Mesothelial cell of epicardium (in vitro differentiated cells): ENCODE data around the gene RPS6KA4. TPM values are rescaled to one million over a fixed set of nuclear protein-coding genes. Genes with fewer than 3 reads are reported as not detected.

ENCODE experiments used
- DNase-seq, 2 experiments: peaks; one replicate each; pipeline ENCODE4 v3.0.0; 2021; ENCODE audit warnings: low spot score in 2 of 2; ENCODE audit not compliant: unreplicated experiment in 2 of 2
- H3K27ac Mint-ChIP-seq: 2 replicates; pipeline ENCODE4 v1.8.0; 2021; ENCODE audit warnings: mixed read lengths
- H3K27me3 Mint-ChIP-seq: 2 replicates; pipeline ENCODE4 v1.8.0; 2021; ENCODE audit warnings: low read depth, mixed read lengths
- H3K36me3 Mint-ChIP-seq: 2 replicates; pipeline ENCODE4 v1.8.0; 2021; ENCODE audit warnings: mixed read lengths
- H3K4me1 Mint-ChIP-seq: 2 replicates; pipeline ENCODE4 v1.8.0; 2021; ENCODE audit warnings: mixed read lengths
- H3K4me3 Mint-ChIP-seq: 2 replicates; pipeline ENCODE4 v1.8.0; 2021; ENCODE audit warnings: mild to moderate bottlenecking, moderate library complexity, mixed read lengths
- H3K9me3 Mint-ChIP-seq: 2 replicates; pipeline ENCODE4 v1.8.0; 2021; ENCODE audit warnings: mixed read lengths
- total RNA-seq: library from RNA; stranded (reverse); gene quantifications from 3 replicates; pipeline ENCODE4 v1.2.1, GENCODE V29; 2021
- TF ChIP-seq, protein P1 (sequence below): fragments of 200-600 bp; sonication (generic); IDR thresholded peaks from one replicate; pipeline ENCODE4 v1.5.0; 2021; ENCODE audit warnings: antibody characterized with exemption; ENCODE audit not compliant: unreplicated experiment

Gene RPS6KA4
- total RNA-seq, 1 donor from 2014 or later = 30.1 TPM

DNA sequence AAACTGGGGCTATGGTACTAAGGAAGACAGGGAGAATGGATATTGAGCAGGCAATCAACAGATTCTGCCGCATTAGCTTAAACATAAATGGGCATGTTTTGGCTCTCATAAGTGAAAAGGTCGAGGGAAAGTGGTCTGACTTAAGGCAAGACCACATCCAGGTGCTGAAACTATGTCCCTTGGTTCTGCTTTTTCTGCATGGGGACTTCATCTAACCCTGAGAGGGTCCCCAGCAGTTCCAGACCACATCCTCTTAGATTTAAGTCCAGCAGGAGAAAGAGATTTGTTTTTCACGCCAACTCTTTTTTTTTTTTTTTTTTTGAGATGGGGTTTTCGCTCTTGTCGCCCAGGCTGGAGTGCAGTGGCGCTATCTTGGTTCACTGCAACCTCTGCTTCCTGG, 5.5 kb downstream of the RPS6KA4 start:
- Mint-ChIP-seq H3K9me3 (no peaks in the 10 kb centered on the region), H3K4me1 (peaks cover 8% of the 10 kb centered on the region), H3K27ac (no peak overlapping the region), H3K36me3 (peaks cover 42% of the 10 kb centered on the region), H3K27me3 (no peaks in the 10 kb centered on the region), H3K4me3 (no peak overlapping the region)
- DNase-seq = no peak
- TF ChIP-seq, protein P1, sequence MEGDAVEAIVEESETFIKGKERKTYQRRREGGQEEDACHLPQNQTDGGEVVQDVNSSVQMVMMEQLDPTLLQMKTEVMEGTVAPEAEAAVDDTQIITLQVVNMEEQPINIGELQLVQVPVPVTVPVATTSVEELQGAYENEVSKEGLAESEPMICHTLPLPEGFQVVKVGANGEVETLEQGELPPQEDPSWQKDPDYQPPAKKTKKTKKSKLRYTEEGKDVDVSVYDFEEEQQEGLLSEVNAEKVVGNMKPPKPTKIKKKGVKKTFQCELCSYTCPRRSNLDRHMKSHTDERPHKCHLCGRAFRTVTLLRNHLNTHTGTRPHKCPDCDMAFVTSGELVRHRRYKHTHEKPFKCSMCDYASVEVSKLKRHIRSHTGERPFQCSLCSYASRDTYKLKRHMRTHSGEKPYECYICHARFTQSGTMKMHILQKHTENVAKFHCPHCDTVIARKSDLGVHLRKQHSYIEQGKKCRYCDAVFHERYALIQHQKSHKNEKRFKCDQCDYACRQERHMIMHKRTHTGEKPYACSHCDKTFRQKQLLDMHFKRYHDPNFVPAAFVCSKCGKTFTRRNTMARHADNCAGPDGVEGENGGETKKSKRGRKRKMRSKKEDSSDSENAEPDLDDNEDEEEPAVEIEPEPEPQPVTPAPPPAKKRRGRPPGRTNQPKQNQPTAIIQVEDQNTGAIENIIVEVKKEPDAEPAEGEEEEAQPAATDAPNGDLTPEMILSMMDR = no peak

DNA sequence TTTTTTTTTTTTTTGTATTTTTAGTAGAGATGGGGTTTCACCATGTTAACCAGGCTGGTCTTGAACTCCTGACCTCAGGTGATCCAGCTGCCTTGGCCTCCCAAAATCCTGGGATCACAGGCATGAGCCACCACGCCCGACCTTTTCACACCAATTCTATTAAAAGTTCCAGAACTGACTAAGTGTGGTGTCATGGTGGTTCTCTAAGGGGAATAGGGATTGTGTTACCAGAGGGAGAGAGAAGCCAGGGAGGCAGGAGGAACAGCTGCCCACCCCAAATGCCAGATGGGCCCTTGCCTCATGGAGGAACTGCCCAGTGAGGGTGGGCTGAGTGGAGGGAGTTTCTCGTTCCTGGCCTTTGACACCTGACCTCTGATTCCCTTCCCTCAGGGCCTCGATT, 5.9 kb downstream of the RPS6KA4 start:
- Mint-ChIP-seq H3K4me3 (no peak overlapping the region), H3K9me3 (no peaks in the 10 kb centered on the region), H3K4me1 (peaks cover 3% of the 10 kb centered on the region), H3K36me3 (peaks cover 44% of the 10 kb centered on the region), H3K27ac (no peak overlapping the region), H3K27me3 (no peaks in the 10 kb centered on the region)
- no peak for DNase-seq
- TF ChIP-seq, protein P1 = no peak

DNA sequence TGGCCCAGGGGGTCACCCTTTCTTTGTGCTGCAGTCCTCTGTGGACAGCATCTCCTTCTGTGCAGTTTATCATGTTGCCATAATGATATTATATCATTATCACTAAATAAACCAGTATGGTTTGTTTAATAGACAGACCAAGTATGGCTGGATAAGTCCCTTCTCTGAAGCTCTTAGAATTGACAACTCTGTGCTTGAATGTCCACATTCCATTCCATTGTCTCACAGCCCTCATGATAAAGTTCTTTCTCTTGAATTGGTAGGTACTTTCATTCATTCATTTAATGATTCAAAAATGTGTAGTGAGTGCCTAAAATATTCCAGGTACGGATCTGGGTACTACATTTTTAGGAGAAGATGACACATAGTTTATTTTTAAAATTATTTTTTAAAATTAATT, 7.8 kb downstream of the RPS6KA4 start:
- peaks cover 47% of the 10 kb centered on the region for H3K36me3 Mint-ChIP-seq
- H3K4me3 Mint-ChIP-seq = no peak overlapping the region
- no peaks in the 10 kb centered on the region for H3K27me3 Mint-ChIP-seq
- DNase-seq = no peak
- TF ChIP-seq, protein P1 = no peak
- H3K27ac Mint-ChIP-seq = no peak overlapping the region
- H3K4me1 Mint-ChIP-seq = no peaks in the 10 kb centered on the region
- no peaks in the 10 kb centered on the region for H3K9me3 Mint-ChIP-seq

DNA sequence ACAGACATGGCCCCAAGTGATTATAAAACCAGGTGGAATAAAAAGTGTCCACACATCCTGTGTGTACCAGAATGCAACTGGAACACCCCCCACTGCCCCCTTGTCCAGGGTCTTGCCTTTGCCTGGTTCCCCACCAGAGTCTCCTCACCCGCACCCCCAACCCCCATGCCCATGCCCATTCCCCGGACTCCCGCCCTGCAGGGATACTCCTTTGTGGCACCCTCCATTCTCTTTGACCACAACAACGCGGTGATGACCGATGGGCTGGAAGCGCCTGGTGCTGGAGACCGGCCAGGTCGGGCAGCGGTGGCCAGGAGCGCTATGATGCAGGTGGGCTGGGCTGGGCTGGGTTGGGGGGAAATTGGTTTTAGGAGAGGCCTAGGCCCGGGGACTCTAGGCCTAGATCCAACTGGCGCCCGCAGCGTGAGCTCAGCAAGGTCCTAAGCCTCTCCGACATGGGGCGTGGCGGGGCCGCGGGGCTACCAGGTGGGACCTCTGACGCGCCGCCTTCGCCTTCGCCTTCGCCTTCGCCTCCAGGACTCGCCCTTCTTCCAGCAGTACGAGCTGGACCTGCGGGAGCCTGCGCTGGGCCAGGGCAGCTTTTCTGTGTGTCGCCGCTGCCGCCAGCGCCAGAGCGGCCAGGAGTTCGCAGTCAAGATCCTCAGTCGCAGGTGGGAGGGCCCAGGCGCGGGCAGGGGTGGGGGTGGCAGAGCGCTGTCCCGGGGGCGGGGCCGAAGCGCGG, 9.1 kb downstream of the RPS6KA4 start:
- H3K36me3 Mint-ChIP-seq = peaks cover 39% of the 10 kb centered on the region

DNA sequence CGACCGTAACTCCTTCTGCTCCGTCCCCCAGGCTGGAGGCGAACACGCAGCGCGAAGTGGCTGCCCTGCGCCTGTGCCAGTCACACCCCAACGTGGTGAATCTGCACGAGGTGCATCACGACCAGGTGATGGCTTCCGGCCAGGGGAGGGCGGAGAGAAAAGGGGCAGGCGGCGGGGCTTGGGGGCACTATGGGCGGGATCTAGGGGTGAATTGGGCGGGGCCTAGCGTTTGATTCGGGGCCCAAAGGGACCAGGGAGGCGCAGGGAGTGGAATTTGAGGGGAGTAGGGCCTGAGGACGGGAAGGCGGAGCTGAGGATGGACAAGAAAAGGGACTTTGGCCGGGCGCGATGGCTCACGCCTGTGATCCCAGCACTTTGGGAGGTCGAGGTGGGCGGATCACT, 9.7 kb downstream of the RPS6KA4 start:
- no peak overlapping the region for H3K27ac Mint-ChIP-seq

More for the DNA sequence above, 9.1 kb downstream of the RPS6KA4 start:
- H3K4me1 Mint-ChIP-seq = no peaks in the 10 kb centered on the region
- no peak overlapping the region for H3K4me3 Mint-ChIP-seq
- no peaks in the 10 kb centered on the region for H3K27me3 Mint-ChIP-seq
- H3K27ac Mint-ChIP-seq = no peak overlapping the region
- DNase-seq = no peak
- TF ChIP-seq, protein P1 = no peak
- H3K9me3 Mint-ChIP-seq = no peaks in the 10 kb centered on the region

More for the DNA sequence above, 9.7 kb downstream of the RPS6KA4 start:
- H3K4me3 Mint-ChIP-seq = no peak overlapping the region
- H3K9me3 Mint-ChIP-seq = no peaks in the 10 kb centered on the region
- no peak for DNase-seq
- H3K27me3 Mint-ChIP-seq = no peaks in the 10 kb centered on the region
- TF ChIP-seq, protein P1 = no peak
- H3K36me3 Mint-ChIP-seq = peaks cover 34% of the 10 kb centered on the region
- H3K4me1 Mint-ChIP-seq = no peaks in the 10 kb centered on the region
